SU-DHL-6 (cell line): ENCODE results near the gene ASTN2.

Source experiments
- EZH2phosphoT487 ChIP-seq: fragments of 200-600 bp; sonication (generic), shearing (Covaris generic); conservative IDR thresholded peaks from 2 replicates; pipeline ENCODE4 v1.6.1; 2018; ENCODE audit warnings: mild to moderate bottlenecking, antibody characterized with exemption, low read length, moderate library complexity, mixed read lengths
- TF ChIP-seq, protein P1 (sequence below): fragments of 200-600 bp; sonication (generic); IDR thresholded peaks from one replicate; pipeline ENCODE4 v1.5.1; 2017; ENCODE audit warnings: antibody characterized with exemption, mild to moderate bottlenecking, low read length, moderate library complexity; ENCODE audit not compliant: insufficient read depth, poor library complexity, severe bottlenecking

- TF ChIP-seq, protein P1, sequence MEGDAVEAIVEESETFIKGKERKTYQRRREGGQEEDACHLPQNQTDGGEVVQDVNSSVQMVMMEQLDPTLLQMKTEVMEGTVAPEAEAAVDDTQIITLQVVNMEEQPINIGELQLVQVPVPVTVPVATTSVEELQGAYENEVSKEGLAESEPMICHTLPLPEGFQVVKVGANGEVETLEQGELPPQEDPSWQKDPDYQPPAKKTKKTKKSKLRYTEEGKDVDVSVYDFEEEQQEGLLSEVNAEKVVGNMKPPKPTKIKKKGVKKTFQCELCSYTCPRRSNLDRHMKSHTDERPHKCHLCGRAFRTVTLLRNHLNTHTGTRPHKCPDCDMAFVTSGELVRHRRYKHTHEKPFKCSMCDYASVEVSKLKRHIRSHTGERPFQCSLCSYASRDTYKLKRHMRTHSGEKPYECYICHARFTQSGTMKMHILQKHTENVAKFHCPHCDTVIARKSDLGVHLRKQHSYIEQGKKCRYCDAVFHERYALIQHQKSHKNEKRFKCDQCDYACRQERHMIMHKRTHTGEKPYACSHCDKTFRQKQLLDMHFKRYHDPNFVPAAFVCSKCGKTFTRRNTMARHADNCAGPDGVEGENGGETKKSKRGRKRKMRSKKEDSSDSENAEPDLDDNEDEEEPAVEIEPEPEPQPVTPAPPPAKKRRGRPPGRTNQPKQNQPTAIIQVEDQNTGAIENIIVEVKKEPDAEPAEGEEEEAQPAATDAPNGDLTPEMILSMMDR: no peak
- no peak for TF ChIP-seq EZH2phosphoT487
Observed at GRCh38 chr9:117258184-117258866, 156.5 kb downstream of the ASTN2 start.
